Skeletal muscle tissue (tissue), 4 donors: ENCODE data around the gene SPATA2. TPM values are rescaled to one million over a fixed set of nuclear protein-coding genes. Genes with fewer than 3 reads are reported as not detected.

ENCODE experiments used
- H3K27ac ChIP-seq: one replicate; pipeline ENCODE4 v1.7.0; 2013; ENCODE audit warnings: mild to moderate bottlenecking, low read depth, low read length, inconsistent platforms
- H3K27me3 ChIP-seq, 3 donors: one replicate each; pipeline ENCODE4 v1.7.0; 2013; ENCODE audit warnings: low read length in 3 of 3; ENCODE audit not compliant: control insufficient read depth in 3 of 3, insufficient read depth in 3 of 3
- H3K36me3 ChIP-seq, 3 donors: one replicate each; pipeline ENCODE4 v1.7.0; 2013; ENCODE audit warnings: low read length in 3 of 3; ENCODE audit not compliant: control insufficient read depth in 3 of 3, insufficient read depth in 3 of 3
- H3K4me1 ChIP-seq, 3 donors: one replicate each; pipeline ENCODE4 v1.7.0; 2013; ENCODE audit warnings: low read length in 3 of 3, mild to moderate bottlenecking in 3 of 3; ENCODE audit not compliant: control insufficient read depth in 3 of 3, insufficient read depth in 3 of 3
- H3K4me3 ChIP-seq, 3 donors: one replicate each; pipeline ENCODE4 v1.7.0; 2013; ENCODE audit warnings: low read length in 3 of 3
- H3K9ac ChIP-seq, 3 donors: one replicate each; pipeline ENCODE4 v1.7.0; 2013; ENCODE audit warnings: low read length in 3 of 3, mild to moderate bottlenecking in 3 of 3, moderate library complexity in 2 of 3, low read depth in 1 of 3
- H3K9me3 ChIP-seq, 3 donors: one replicate each; pipeline ENCODE4 v1.7.0; 2013; ENCODE audit warnings: low read length in 3 of 3; ENCODE audit not compliant: control insufficient read depth in 3 of 3
- total RNA-seq: library from RNA; depleted of rRNA; stranded (reverse); fragments of >200 nt; gene quantifications from one replicate; pipeline ENCODE4 v1.2.3, GENCODE V29; 2014
- donor health status: Osteomylitis.

The SPATA2 gene
- total RNA-seq, 1 donor from 2014 or later = 1.0 TPM

- no peak overlapping the region for H3K4me3 ChIP-seq
- H3K9me3 ChIP-seq = no peaks in the 10 kb centered on the region
- peaks cover 65 to 67% (median 65%) of the 10 kb centered on the region in 3 donors for H3K36me3 ChIP-seq
- H3K4me1 ChIP-seq = peaks cover 6 to 17% (median 17%) of the 10 kb centered on the region in 3 donors
- H3K9ac ChIP-seq = no peak overlapping the region
- H3K27ac ChIP-seq = no peak overlapping the region
- H3K27me3 ChIP-seq = no peaks in the 10 kb centered on the region
These were observed 30.6 kb upstream of the SPATA2 start for GRCh38 chr20:49945701-49946477.

- no peak overlapping the region for H3K27ac ChIP-seq
- H3K9me3 ChIP-seq = no peaks in the 10 kb centered on the region
- peaks cover 60 to 62% (median 61%) of the 10 kb centered on the region in 3 donors for H3K36me3 ChIP-seq
- no peak overlapping the region for H3K4me3 ChIP-seq
- H3K27me3 ChIP-seq = no peaks in the 10 kb centered on the region
- peaks cover 7 to 21% (median 18%) of the 10 kb centered on the region in 3 donors for H3K4me1 ChIP-seq
- H3K9ac ChIP-seq = no peak overlapping the region
These were observed 30.0 kb upstream of the SPATA2 start for GRCh38 chr20:49945306-49945700.

GRCh38 chr20:49942942-49943341 lies 27.6 kb upstream of the SPATA2 start:
- Histone ChIP-seq H3K36me3 (peaks cover 39 to 47% (median 44%) of the 10 kb centered on the region in 3 donors), H3K4me3 (no peak overlapping the region), H3K9ac (no peak overlapping the region), H3K9me3 (no peaks in the 10 kb centered on the region), H3K4me1 (peaks cover 29 to 44% (median 39%) of the 10 kb centered on the region in 3 donors), H3K27ac (no peak overlapping the region), H3K27me3 (no peaks in the 10 kb centered on the region)

DNA sequence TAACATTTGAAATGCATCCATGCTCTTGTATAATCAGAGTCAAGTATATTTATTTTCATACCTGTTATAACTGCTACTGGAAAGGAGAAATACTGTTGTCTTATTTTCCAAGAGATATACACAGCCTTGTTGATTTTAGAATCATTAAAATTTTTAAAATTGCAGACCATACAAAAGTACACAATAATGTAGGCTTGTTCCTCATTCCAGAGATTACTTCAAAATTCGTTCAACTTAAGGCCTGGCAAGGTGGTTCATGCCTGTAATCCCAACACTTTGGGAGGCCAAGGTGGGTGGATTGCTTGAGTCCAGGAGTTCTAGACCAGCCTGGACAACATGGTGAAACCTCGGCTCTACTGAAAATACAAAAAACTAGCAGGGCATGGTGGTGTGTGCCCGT lies 27.0 kb upstream of the SPATA2 start:
- Histone ChIP-seq H3K27ac (no peak overlapping the region), H3K9ac (no peak overlapping the region), H3K4me3 (no peak overlapping the region), H3K9me3 (no peaks in the 10 kb centered on the region), H3K27me3 (no peaks in the 10 kb centered on the region), H3K36me3 (peaks cover 37 to 45% (median 41%) of the 10 kb centered on the region in 3 donors), H3K4me1 (peaks cover 35 to 50% (median 46%) of the 10 kb centered on the region in 3 donors)

DNA sequence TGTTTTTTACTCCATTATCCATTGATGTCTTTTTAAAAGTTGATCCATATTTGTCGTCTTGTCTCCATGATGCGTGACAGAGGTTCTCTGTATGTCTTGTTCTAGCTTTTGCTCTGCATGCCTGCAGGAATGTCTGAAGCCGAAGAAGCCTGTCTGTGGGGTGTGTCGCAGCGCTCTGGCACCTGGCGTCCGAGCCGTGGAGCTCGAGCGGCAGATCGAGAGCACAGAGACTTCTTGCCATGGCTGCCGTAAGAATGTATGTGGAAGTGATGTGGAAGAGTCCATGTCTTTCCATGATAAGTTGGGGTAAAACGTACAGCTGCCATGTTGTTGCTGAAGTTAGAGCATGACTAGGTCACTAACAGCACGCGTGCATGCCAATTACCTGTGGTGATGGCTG lies 26.1 kb upstream of the SPATA2 start:
- Histone ChIP-seq H3K36me3 (peaks cover 33 to 39% (median 38%) of the 10 kb centered on the region in 3 donors), H3K27ac (no peak overlapping the region), H3K9me3 (no peaks in the 10 kb centered on the region), H3K4me3 (no peak overlapping the region), H3K27me3 (no peaks in the 10 kb centered on the region), H3K9ac (no peak overlapping the region), H3K4me1 (peaks cover 42 to 53% (median 49%) of the 10 kb centered on the region in 3 donors)

DNA sequence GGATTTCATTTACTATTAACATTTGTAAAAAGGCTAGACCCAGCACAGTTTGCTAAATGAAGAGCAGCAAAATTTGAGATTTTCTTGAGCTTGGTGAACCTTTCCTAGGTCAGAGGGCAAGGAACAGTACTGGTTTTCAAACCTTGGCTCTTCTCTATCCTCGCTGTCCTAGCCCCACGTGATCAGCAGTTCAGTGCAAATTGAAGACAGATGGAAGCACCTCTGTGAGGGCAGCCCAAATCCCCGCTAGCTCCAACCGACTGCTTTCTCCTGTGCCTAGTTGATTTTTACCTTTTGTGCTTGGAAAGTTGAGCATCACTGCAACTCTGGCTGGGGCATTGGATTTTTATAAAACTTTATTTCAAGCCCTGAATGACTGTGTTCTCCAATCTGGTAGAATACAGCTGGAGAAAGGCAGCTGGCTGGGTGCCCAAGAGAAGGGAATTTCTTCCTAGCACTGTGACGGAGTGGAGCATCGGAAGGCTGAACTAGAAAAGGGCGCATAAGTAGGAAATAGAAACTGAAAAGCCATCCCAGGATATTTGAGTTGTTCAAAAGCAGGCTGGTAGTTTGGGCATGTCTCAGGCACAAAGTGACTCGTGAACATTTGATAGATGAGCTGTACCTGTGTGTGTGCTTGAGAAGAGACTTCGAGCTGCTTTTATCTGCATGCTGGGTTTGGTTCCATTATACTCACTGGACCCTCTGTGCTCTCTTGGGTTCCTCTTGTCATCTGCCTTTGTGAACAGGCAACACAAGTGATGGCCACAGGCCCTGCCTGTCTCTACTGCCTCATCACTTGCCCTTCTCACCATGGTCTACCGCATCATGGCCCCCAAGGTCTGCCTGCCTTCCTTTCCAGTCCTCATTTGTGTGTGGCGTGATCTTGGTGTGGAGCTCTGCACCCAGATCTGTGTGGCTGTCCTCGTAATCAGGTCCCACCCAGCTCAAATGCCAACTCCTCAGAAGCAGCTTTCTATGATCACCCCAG lies 23.1 kb upstream of the SPATA2 start:
- Histone ChIP-seq H3K4me3 (peak overlapping the region; percentile 76 to 90 (median 81)), H3K4me1 (peaks cover 47 to 52% (median 48%) of the 10 kb centered on the region in 3 donors), H3K27me3 (no peaks in the 10 kb centered on the region), H3K36me3 (peaks cover 17 to 21% (median 20%) of the 10 kb centered on the region in 3 donors), H3K27ac (peak overlapping the region; percentile 98), H3K9ac (peak overlapping the region; percentile 93 to 100 (median 99)), H3K9me3 (no peaks in the 10 kb centered on the region)

GRCh38 chr20:49937027-49937929 lies 21.9 kb upstream of the SPATA2 start:
- Histone ChIP-seq H3K36me3 (peaks cover 11 to 16% (median 13%) of the 10 kb centered on the region in 3 donors), H3K27ac (peak overlapping the region; percentile 98), H3K4me1 (peaks cover 44 to 48% (median 47%) of the 10 kb centered on the region in 3 donors), H3K9me3 (no peaks in the 10 kb centered on the region), H3K27me3 (no peaks in the 10 kb centered on the region), H3K9ac (peak overlapping the region; percentile 93 to 100 (median 99)), H3K4me3 (peak overlapping the region; percentile 76 to 90 (median 81))

DNA sequence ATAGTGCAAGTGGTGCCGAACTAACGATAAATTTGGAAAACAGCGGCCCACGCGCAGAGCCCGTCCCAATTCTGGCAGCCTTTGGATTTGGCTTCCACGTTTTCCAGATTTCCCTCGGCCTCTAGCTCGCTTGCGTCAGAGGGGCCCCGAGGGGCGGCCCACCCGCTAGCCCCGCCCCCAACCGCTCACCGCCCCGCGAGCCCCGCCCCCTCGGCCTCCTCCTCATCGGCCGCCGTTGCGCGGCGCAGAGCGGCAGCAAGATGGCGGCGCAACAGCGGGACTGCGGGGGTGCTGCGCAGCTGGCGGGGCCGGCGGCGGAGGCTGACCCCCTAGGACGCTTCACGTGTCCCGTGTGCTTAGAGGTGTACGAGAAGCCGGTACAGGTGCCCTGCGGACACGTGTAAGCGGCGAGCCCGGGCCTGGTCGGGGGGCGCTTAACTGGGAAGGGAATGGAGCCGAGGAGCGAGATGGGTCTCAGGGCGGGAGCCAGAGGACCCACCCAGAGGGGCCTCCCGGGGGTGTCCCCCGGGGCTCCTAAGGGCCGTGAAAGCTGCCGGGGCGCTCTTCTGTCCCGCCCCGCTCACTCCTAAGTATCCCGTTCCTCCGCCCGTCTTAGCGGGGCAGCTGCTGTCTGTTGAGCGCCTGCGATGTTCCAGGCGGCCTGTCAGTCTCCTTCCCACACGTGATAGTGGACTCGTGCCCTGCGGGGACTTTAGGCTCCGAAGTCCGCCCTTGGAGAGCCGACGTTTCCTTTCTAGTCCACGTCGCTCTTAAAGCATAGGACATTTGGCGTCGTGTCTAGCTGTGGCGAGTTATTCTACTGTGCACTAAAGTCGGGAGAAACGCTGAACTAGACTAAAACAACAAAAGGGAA lies 21.1 kb upstream of the SPATA2 start, which contains the start of gene RNF114:
Gene RNF114 (plus strand): TSS at position 245 of the 874 bp plus-strand sequence. CDS start 16 bp downstream, at position 261.
- H3K27ac ChIP-seq = peak within 1 kb of the TSS; percentile 98
- no peaks in the 10 kb centered on the region for H3K27me3 ChIP-seq
- H3K4me3 ChIP-seq = peak within 1 kb of the TSS; percentile 76 to 90 (median 81)
- H3K9ac ChIP-seq = peak within 1 kb of the TSS; percentile 93 to 100 (median 99)
- no peaks in the 10 kb centered on the region for H3K9me3 ChIP-seq
- H3K36me3 ChIP-seq = peaks cover 3 to 10% (median 7%) of the 10 kb centered on the region in 3 donors
- peaks cover 41 to 44% (median 43%) of the 10 kb centered on the region in 3 donors for H3K4me1 ChIP-seq
